NCI-H146 treated with DMSO at 0.1 percent for 48 hours (cell line): ENCODE measurements around the gene URGCP.
"Not testable (repeated sequence)": the region's sequence is repeated elsewhere in the genome, so short reads cannot be mapped to it uniquely, and the experiment has no call there.

ENCODE experiments used
- DNase-seq: peaks from one replicate; lab custom pipeline; 2025; ENCODE audit not compliant: unreplicated experiment; lab: John Stamatoyannopoulos, UW

Gene URGCP

DNA sequence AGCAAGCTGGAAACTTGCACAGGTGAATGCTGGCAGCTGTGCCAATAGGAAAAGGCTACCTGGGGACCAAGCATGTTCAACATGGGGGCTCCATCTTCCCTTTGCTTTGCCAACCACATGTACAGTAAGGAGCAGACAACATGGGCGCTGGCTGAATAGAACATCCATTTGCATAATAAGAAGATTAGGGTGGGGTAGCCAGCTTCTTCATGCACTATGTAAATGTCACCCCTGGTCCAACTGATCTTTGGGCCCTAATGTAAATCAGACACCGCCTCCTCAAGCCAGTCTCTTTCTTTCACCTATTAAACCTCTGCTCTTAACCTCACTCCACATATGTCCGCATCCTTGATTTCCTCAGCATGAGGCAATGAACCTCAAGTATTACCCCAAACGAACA lies 63.1 kb downstream of the URGCP start:
- no peak for DNase-seq

DNA sequence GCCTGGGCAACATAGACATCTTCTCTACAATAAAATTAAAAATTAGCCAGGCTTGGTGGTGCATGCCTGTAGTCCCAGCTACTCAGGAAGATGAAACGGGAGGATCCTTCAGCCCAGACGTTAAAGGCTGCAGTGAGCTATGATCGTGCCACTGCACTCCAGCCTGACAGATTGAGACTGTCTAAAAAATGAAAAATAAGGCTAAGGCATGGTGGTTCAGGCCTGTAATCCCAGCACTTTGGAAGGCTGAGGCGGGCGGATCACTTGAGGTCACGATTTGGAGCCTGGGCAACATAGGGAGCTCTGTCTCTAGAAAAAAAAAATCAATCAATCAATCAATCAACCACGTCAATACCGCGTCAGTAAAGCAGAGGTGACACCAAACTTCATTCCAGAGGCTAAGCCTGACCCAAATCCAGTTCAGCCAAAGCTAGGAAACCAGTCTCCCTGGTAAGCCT lies 68.2 kb downstream of the URGCP start:
- no peak for DNase-seq

- no peak for DNase-seq
Measured at GRCh38 chr7:43834463-43835251, 71.7 kb downstream of the URGCP start.

DNA sequence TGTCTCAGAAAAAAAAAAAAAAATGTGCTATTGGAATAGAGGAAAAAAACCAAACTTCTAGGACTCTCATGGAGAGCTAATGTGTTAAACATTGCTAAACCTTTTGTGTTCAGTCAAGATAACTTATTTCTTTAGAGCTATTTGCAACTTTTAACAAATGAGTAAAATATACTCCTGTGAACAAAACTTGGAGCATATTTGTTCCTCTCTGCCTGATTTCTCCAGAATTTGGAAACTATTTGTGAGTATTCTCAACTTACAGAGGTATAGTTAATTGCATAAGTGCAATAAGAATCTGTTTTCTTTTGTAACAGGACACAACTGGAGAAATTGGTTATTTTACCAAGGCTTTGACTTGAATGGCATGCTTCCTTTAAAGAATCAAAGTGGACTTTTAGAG lies 75.5 kb downstream of the URGCP start:
- not testable (repeated sequence) for DNase-seq
